Measurements from ENCODE around the gene TOMM40. TPM values are rescaled to one million over a fixed set of nuclear protein-coding genes. Genes with fewer than 3 reads are reported as not detected.
A peak's percentile ranks its signal among the peaks of the same experiment; 100 is the strongest.

Gene TOMM40
- total and polyA plus RNA-seq, 4 donors = 27.0 to 34.4 (median 30.6) TPM

DNA sequence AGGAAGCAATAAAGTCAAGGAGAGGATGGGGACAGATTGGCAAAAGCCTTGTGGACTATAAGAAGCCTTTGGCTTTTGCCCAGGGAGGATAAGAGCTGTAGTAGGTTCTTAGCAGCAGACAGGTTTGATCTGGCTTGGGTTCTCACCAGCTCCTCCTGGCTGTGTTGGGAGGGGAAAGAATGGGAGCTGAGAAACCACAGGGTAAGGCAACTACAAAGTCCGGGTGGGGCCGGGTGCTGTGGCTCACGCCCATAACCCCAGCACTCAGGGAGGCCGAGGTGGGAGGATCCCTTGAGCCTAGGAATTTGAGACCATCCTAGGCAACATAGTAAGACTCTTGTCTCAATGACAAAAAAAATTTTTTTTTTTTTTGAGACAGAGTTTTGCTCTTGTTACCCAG is 24.4 kb upstream of the TOMM40 start:
- H3K9ac ChIP-seq (ENCODE audit: low read depth in 1 of 2, low read length in 2 of 2) = no peak overlapping the region
- peaks cover 0 to 2% (median under 1%) of the 10 kb centered on the region in 4 donors for H3K4me1 ChIP-seq (ENCODE audit: control insufficient read depth in 4 of 4, insufficient read depth in 4 of 4, low read length in 3 of 4)
- 78% methylated on average over 4 of the region's 4 CpGs for WGBS
- H3K27me3 ChIP-seq (ENCODE audit: control insufficient read depth in 4 of 4, insufficient read depth in 4 of 4, low read length in 3 of 4) = no peaks in the 10 kb centered on the region
- DNase-seq (ENCODE audit: low spot score) = no peak
- no peak overlapping the region for H3K4me3 ChIP-seq (ENCODE audit: low read depth in 1 of 3, low read length in 3 of 3)
- no peaks in the 10 kb centered on the region for H3K9me3 ChIP-seq (ENCODE audit: control insufficient read depth in 4 of 4, low read length in 3 of 4)
- peaks cover 5 to 22% (median 10%) of the 10 kb centered on the region in 4 donors for H3K36me3 ChIP-seq (ENCODE audit: control insufficient read depth in 4 of 4, insufficient read depth in 3 of 4, low read depth in 1 of 4, low read length in 3 of 4)
- no peak overlapping the region for H3K27ac ChIP-seq (ENCODE audit: low read depth in 1 of 2, low read length in 2 of 2)
- TF ChIP-seq HNF4G (IDR thresholded peaks at IDR 0.05) = no peak
- TF ChIP-seq EGR1 (IDR thresholded peaks at IDR 0.05; ENCODE audit: low read depth in 2 of 2) = no peak

DNA sequence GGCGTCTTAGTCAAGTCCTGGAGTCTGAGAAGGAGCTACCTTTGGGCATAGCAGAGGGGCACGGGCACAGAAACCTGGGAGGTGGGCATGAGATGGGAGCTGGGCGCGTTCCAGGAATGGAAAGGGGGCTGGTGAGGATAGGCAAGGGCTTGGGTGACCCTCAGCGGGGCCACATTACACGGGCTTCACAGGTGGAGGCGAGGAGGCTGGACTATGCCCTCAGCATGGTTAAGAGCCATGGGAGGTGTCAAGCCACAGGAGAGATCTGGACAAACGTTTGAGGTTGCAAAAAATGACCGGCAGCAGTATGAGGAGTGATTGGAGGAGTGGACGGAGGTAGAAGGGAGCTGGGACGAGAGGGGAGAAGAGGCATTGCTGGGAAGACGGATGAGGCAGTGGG is 23.5 kb upstream of the TOMM40 start:
- H3K27me3 ChIP-seq (ENCODE audit: control insufficient read depth in 4 of 4, insufficient read depth in 4 of 4, low read length in 3 of 4) = no peaks in the 10 kb centered on the region
- TF ChIP-seq HNF4A (conservative IDR thresholded peaks at IDR 0.05) = peak in 1 of 2 donors; percentile 29
- TF ChIP-seq RAD21 (IDR thresholded peaks at IDR 0.05) = no peak

DNA sequence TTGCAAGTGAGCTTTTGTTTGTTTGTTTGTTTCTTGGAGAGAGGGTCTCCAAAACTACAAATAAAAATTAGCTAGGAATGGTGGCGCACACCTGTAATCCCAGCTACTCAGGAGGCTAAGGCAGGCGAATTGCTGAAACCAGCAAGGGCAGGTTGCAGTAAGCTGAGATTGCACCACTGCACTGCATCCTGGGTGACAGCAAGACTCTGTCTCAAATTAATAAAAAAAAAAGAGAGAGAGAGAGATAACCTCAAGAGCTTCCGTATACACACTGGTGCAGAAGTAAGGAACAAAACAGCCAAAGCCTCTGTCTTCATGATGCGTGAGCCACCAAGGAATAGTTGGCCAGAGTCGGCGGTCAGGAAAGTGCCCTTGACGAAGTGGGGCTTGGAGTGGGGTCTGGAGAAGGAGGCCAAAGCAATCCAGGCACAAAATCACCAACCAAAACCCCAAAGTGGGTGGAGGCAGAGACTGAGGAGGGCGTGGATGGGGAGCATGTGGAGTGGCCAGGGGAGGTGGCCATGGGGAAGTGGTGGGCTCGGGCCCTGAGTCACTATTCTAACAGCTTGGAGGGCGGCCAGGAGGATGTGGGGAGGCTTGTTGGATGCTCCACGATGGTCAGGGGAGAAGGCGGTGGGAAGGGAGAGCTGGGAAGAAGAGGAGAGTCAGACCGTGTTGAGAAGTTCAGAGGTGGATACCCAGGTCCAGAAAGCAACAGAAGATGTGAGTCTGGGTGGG is 21.2 kb upstream of the TOMM40 start:
- no peak for TF ChIP-seq FOXA1 (IDR thresholded peaks at IDR 0.05)
- Histone ChIP-seq H3K9me3 (ENCODE audit: control insufficient read depth in 4 of 4, low read length in 3 of 4) (no peaks in the 10 kb centered on the region), H3K4me1 (ENCODE audit: control insufficient read depth in 4 of 4, insufficient read depth in 4 of 4, low read length in 3 of 4) (peaks cover 0 to 2% (median 0%) of the 10 kb centered on the region in 4 donors), H3K4me3 (ENCODE audit: low read depth in 1 of 3, low read length in 3 of 3) (no peak overlapping the region), H3K27ac (ENCODE audit: low read depth in 1 of 2, low read length in 2 of 2) (peak overlapping the region in 1 of 2 donors; percentile 14), H3K27me3 (ENCODE audit: control insufficient read depth in 4 of 4, insufficient read depth in 4 of 4, low read length in 3 of 4) (no peaks in the 10 kb centered on the region), H3K9ac (ENCODE audit: low read depth in 1 of 2, low read length in 2 of 2) (no peak overlapping the region), H3K36me3 (ENCODE audit: control insufficient read depth in 4 of 4, insufficient read depth in 3 of 4, low read depth in 1 of 4, low read length in 3 of 4) (peaks cover 17 to 52% (median 27%) of the 10 kb centered on the region in 4 donors)
- 75% methylated on average over 13 of the region's 13 CpGs for WGBS
- DNase-seq (ENCODE audit: low spot score) = no peak

More for the DNA sequence above, 23.5 kb upstream of the TOMM40 start:
- no peak for DNase-seq (ENCODE audit: low spot score)
- no peak overlapping the region for H3K27ac ChIP-seq (ENCODE audit: low read depth in 1 of 2, low read length in 2 of 2)
- H3K9me3 ChIP-seq (ENCODE audit: control insufficient read depth in 4 of 4, low read length in 3 of 4) = no peaks in the 10 kb centered on the region
- WGBS = 86% methylated on average over 12 of the region's 12 CpGs
- H3K4me3 ChIP-seq (ENCODE audit: low read depth in 1 of 3, low read length in 3 of 3) = no peak overlapping the region
- H3K4me1 ChIP-seq (ENCODE audit: control insufficient read depth in 4 of 4, insufficient read depth in 4 of 4, low read length in 3 of 4) = peaks cover 0 to 2% (median 0%) of the 10 kb centered on the region in 4 donors
- H3K9ac ChIP-seq (ENCODE audit: low read depth in 1 of 2, low read length in 2 of 2) = no peak overlapping the region
- peaks cover 7 to 30% (median 16%) of the 10 kb centered on the region in 4 donors for H3K36me3 ChIP-seq (ENCODE audit: control insufficient read depth in 4 of 4, insufficient read depth in 3 of 4, low read depth in 1 of 4, low read length in 3 of 4)

DNA sequence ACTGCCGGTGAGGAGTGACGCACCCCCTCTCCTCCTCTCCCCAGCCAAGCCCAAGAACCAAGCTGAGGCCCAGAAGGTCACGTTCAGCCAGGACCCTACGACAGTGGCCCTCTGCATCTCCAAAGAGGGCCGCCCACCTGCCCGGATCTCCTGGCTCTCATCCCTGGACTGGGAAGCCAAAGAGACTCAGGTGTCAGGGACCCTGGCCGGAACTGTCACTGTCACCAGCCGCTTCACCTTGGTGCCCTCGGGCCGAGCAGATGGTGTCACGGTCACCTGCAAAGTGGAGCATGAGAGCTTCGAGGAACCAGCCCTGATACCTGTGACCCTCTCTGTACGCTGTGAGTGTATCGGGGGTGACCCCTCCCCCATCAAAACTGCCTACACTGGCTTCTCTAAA is 19.2 kb upstream of the TOMM40 start:
- H3K27me3 ChIP-seq (ENCODE audit: control insufficient read depth in 4 of 4, insufficient read depth in 4 of 4, low read length in 3 of 4) = no peaks in the 10 kb centered on the region
- peaks cover 0 to 2% (median 0%) of the 10 kb centered on the region in 4 donors for H3K4me1 ChIP-seq (ENCODE audit: control insufficient read depth in 4 of 4, insufficient read depth in 4 of 4, low read length in 3 of 4)
- no peaks in the 10 kb centered on the region for H3K9me3 ChIP-seq (ENCODE audit: control insufficient read depth in 4 of 4, low read length in 3 of 4)
- H3K27ac ChIP-seq (ENCODE audit: low read depth in 1 of 2, low read length in 2 of 2) = no peak overlapping the region
- no peak overlapping the region for H3K9ac ChIP-seq (ENCODE audit: low read depth in 1 of 2, low read length in 2 of 2)
- WGBS = 96% methylated on average over 14 of the region's 14 CpGs
- no peak overlapping the region for H3K4me3 ChIP-seq (ENCODE audit: low read depth in 1 of 3, low read length in 3 of 3)
- no peak for DNase-seq (ENCODE audit: low spot score)
- peaks cover 19 to 59% (median 33%) of the 10 kb centered on the region in 4 donors for H3K36me3 ChIP-seq (ENCODE audit: control insufficient read depth in 4 of 4, insufficient read depth in 3 of 4, low read depth in 1 of 4, low read length in 3 of 4)
- TF ChIP-seq HNF4A (conservative IDR thresholded peaks at IDR 0.05) = no peak
- TF ChIP-seq HNF4G (IDR thresholded peaks at IDR 0.05) = no peak
- TF ChIP-seq EGR1 (IDR thresholded peaks at IDR 0.05; ENCODE audit: low read depth in 2 of 2) = no peak

- no peak overlapping the region for H3K4me3 ChIP-seq (ENCODE audit: low read depth in 1 of 3, low read length in 3 of 3)
- H3K36me3 ChIP-seq (ENCODE audit: control insufficient read depth in 4 of 4, insufficient read depth in 3 of 4, low read depth in 1 of 4, low read length in 3 of 4) = peaks cover 19 to 64% (median 31%) of the 10 kb centered on the region in 4 donors
- no peak overlapping the region for H3K9ac ChIP-seq (ENCODE audit: low read depth in 1 of 2, low read length in 2 of 2)
- no peak overlapping the region for H3K27ac ChIP-seq (ENCODE audit: low read depth in 1 of 2, low read length in 2 of 2)
- peaks cover 0 to 2% (median 0%) of the 10 kb centered on the region in 4 donors for H3K4me1 ChIP-seq (ENCODE audit: control insufficient read depth in 4 of 4, insufficient read depth in 4 of 4, low read length in 3 of 4)
- 78% methylated on average over 4 of the region's 4 CpGs for WGBS
- DNase-seq (ENCODE audit: low spot score) = no peak
- no peaks in the 10 kb centered on the region for H3K27me3 ChIP-seq (ENCODE audit: control insufficient read depth in 4 of 4, insufficient read depth in 4 of 4, low read length in 3 of 4)
- no peaks in the 10 kb centered on the region for H3K9me3 ChIP-seq (ENCODE audit: control insufficient read depth in 4 of 4, low read length in 3 of 4)
- TF ChIP-seq JUND (IDR thresholded peaks at IDR 0.05) (no peak), GABPA (IDR thresholded peaks at IDR 0.05 in 1 of 2, conservative IDR thresholded peaks at IDR 0.05 in 1 of 2) (no peak), ATF3 (IDR thresholded peaks at IDR 0.05) (no peak), HNF4A (conservative IDR thresholded peaks at IDR 0.05) (no peak), YY1 (IDR thresholded peaks at IDR 0.05) (no peak), RXRA (IDR thresholded peaks at IDR 0.05) (no peak)
These were observed 18.4 kb upstream of the TOMM40 start for GRCh38 chr19:44872661-44873060.
